Right forelimb (tissue), 1 donor: Measurements from ENCODE around the gene ZSWIM1.

Experiments used
- DNase-seq: peaks from one replicate; pipeline ENCODE4 v3.0.0-alpha.2; 2018

Gene ZSWIM1

DNA sequence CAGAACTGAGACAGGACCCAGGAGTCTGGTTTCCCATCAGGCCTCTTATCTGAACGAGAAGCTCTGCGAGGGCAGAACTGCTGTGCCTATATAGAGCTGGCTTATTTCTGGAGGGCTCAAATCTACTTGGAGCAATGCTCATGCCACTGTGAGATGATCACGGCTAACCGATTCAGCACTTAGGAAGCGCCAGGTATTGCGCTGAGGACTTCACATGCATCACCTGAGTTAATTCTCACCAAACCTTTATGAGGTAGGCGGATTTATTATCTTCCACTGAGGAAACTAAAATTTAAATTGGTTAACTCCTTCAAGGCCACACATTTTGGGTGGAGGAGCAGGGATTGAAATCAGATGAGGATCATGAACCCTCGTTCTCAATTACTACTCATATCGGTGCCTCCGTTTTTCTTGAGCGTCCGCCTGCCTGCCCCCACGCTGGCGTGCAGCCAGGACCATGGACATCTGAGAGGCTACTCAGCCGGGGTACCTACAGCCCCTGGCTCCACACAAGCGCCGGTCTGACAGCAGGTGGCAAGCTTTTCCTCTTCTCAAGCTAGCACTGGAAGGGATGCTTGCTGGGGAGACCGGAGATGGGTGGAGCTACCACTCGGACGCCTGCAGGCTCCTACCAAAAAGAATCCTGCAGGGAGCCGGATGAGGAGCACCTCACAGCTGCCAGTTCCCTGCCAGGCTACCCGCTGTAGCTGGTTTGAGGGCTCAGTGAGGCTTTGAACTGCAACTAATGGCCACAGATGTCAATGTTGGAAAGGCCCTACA lies 52.4 kb downstream of the ZSWIM1 start:
- DNase-seq, result peak; percentile 75

DNA sequence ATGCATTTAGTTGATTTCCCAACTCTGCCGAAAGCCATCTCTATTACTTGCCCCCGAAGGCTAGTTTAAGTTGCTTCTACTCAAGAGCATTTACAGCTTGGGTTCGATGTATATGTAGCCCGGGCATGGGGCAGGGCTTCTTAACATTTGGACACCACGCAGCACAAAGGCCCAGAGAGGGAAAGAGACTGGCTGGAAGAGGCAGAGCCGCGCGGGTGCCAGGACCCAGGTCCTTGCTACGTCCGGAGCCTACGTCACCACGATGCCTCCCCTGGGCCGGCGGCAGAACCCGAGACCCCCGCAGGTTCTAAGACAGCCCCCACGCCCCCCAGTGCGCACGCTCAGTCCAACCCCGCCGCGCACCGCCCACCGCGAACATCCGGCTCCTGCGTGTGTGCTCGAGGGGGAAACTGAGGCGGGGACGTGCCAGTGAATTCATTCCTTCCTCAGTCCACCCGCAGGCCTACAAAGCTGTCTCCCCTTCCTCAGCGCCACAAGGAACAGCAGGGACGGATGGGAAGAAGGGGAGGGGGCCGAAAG lies 53.1 kb downstream of the ZSWIM1 start:
- DNase-seq, result no peak
